ENCODE measurements around the gene KCNQ1. TPM values are rescaled to one million over a fixed set of nuclear protein-coding genes. Genes with fewer than 3 reads are reported as not detected.

KCNQ1 gene
- total RNA-seq, 1 experiment from 2014 or later = 2.3 TPM

DNA sequence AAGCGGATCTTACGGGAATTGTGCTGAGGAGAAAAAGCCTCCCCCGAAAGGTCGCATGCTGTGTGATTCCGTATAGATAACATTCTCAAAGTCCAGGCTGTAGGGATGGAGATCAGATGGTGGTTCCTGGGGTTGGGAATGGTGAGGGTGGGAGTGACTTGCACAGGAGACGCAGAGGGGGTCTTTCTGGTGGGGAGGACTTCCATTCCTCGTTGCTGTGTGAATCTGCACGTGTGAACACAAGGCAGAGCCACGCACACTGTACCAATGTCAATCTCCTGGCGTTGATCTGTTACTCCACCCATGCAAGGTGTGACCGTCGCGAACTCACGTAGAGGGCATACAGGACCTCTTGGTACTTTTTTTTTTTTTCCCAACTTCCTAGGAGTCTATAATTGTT, 313.9 kb downstream of the KCNQ1 start:
- DNase-seq = no peak
- Histone ChIP-seq H3K27ac (ENCODE audit: insufficient read length, low read depth, low read length) (no peak overlapping the region), H3T11ph (ENCODE audit: low read length) (no peak overlapping the region), H2BK20ac (ENCODE audit: low read depth, low read length, poor library complexity, severe bottlenecking) (no peak overlapping the region), H3K56ac (ENCODE audit: insufficient read length, low read depth, low read length) (no peak overlapping the region), H2BK12ac (ENCODE audit: insufficient read length, low read depth, low read length) (no peak overlapping the region), H2AFZ (ENCODE audit: low read length) (no peak overlapping the region), H4K5ac (ENCODE audit: insufficient read length, low read depth, low read length) (no peak overlapping the region), H2BK5ac (ENCODE audit: insufficient read length, low read length) (no peak overlapping the region), H3K9me3 (ENCODE audit: control insufficient read depth, low read depth, low read length) (no peaks in the 10 kb centered on the region), H4K8ac (replicated peaks; ENCODE audit: insufficient read length, low read depth, low read length) (no peak overlapping the region), H3K4ac (ENCODE audit: low read depth, low read length) (no peak overlapping the region), H2AK5ac (ENCODE audit: insufficient read length, low read length) (no peak overlapping the region), H3K4me2 (ENCODE audit: insufficient read depth, insufficient read length, low read length) (no peak overlapping the region), H3K23ac (ENCODE audit: insufficient read length, low read depth, low read length) (no peak overlapping the region), H3K9ac (ENCODE audit: extremely low read depth, insufficient read length, low read length) (no peak overlapping the region), H3K27me3 (ENCODE audit: insufficient read depth, low read length) (peaks cover 3% of the 10 kb centered on the region; the same call in 1 of the 2 replicates), H4K91ac (ENCODE audit: insufficient read length, low read depth, low read length) (no peak overlapping the region), H3K23me2 (ENCODE audit: insufficient read length, low read depth, low read length, poor library complexity, severe bottlenecking) (no peaks in the 10 kb centered on the region), H3K14ac (ENCODE audit: insufficient read depth, low read length) (no peak overlapping the region), H4K20me1 (ENCODE audit: control insufficient read depth, insufficient read depth, insufficient read length) (no peaks in the 10 kb centered on the region), H3K18ac (ENCODE audit: insufficient read length, low read depth, low read length) (no peak overlapping the region), H3K79me1 (ENCODE audit: insufficient read depth, low read depth, low read length, poor library complexity, severe bottlenecking) (no peaks in the 10 kb centered on the region), H2BK120ac (ENCODE audit: low read depth, low read length, poor library complexity, severe bottlenecking) (no peak overlapping the region), H3K4me1 (ENCODE audit: insufficient read depth, low read length) (no peaks in the 10 kb centered on the region), H2BK15ac (ENCODE audit: low read depth, low read length) (no peak overlapping the region), H3K79me2 (ENCODE audit: insufficient read depth, low read length) (no peaks in the 10 kb centered on the region)
- peaks cover 13 to 24% of the 10 kb centered on the region in 2 experiments; a peak in 4 of 5 replicates for H3K9me3 Mint-ChIP-seq
- no peak overlapping the region for H3K4me3 Mint-ChIP-seq
- TF ChIP-seq, protein P1, sequence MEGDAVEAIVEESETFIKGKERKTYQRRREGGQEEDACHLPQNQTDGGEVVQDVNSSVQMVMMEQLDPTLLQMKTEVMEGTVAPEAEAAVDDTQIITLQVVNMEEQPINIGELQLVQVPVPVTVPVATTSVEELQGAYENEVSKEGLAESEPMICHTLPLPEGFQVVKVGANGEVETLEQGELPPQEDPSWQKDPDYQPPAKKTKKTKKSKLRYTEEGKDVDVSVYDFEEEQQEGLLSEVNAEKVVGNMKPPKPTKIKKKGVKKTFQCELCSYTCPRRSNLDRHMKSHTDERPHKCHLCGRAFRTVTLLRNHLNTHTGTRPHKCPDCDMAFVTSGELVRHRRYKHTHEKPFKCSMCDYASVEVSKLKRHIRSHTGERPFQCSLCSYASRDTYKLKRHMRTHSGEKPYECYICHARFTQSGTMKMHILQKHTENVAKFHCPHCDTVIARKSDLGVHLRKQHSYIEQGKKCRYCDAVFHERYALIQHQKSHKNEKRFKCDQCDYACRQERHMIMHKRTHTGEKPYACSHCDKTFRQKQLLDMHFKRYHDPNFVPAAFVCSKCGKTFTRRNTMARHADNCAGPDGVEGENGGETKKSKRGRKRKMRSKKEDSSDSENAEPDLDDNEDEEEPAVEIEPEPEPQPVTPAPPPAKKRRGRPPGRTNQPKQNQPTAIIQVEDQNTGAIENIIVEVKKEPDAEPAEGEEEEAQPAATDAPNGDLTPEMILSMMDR (conservative IDR thresholded peaks at IDR 0.05) = no peak
- H3K36me3 Mint-ChIP-seq (ENCODE audit: insufficient read depth in 1 of 3, low read depth in 3 of 3) = peaks cover 0 to 5% (median 2%) of the 10 kb centered on the region in 3 experiments; a peak in 3 of 7 replicates
- peaks cover 85% of the 10 kb centered on the region for H3K27me3 Mint-ChIP-seq (ENCODE audit: low read depth)
- H3K4me1 Mint-ChIP-seq = no peaks in the 10 kb centered on the region
- no CpG with 5 or more reads among the region's 14 CpGs for WGBS (ENCODE audit: extremely low coverage, insufficient read length, low lambda C conversion rate)
- no peak overlapping the region for H3K27ac Mint-ChIP-seq

Data from H9 (cell line).